Measurements from ENCODE around the gene CROCC2. TPM values are rescaled to one million over a fixed set of nuclear protein-coding genes. Genes with fewer than 3 reads are reported as not detected.

CROCC2 gene
- polyA plus RNA-seq, 1 experiment: not detected

DNA sequence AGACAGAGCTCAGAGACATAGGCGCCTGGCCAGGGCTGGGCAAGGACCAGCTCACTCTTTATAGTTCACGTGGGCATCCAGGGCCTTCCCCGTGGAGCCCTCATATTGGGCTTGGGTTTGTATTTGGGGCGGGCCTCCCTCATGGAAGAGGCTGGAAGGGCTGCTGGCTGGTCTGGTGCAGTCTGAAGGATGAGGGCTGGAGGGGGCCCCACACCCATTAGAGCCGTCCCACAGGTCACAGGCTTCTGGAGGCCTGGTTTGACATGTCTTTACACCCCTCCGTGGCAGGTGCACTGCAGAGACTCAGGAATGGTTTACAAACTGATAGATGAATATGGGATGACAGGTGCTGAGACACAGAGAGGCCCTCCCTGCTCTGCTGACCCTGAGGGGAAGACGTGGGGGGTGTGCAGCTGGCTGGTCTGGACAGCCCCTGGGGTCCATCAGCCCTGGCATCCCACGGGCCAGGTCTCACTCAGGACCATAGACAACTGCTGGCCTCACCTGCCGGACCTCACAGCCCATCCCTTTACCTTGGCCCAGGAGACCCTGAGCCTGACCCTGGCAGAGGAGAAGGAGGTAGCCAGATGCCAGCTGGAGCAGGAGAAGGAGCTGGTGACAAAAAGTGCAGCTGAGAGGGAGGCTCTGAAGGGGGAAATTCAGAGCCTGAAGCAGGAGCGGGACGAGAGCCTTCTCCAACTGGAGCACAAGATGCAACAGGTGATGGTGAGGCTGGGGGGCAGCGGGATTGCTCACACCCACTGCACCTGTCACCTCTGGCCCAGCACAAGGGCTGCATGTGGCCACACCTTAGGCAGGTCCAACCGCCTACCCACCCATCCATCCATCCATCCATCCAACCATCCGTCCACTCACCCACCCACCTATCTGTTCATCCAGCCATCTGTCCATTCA, 43.9 kb downstream of the CROCC2 start:
- TF ChIP-seq, protein P1, sequence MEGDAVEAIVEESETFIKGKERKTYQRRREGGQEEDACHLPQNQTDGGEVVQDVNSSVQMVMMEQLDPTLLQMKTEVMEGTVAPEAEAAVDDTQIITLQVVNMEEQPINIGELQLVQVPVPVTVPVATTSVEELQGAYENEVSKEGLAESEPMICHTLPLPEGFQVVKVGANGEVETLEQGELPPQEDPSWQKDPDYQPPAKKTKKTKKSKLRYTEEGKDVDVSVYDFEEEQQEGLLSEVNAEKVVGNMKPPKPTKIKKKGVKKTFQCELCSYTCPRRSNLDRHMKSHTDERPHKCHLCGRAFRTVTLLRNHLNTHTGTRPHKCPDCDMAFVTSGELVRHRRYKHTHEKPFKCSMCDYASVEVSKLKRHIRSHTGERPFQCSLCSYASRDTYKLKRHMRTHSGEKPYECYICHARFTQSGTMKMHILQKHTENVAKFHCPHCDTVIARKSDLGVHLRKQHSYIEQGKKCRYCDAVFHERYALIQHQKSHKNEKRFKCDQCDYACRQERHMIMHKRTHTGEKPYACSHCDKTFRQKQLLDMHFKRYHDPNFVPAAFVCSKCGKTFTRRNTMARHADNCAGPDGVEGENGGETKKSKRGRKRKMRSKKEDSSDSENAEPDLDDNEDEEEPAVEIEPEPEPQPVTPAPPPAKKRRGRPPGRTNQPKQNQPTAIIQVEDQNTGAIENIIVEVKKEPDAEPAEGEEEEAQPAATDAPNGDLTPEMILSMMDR (IDR thresholded peaks at IDR 0.05; ENCODE audit: insufficient read depth, low read depth, low read length): no peak
- CTCF ChIA-PET: no interaction called here

DNA sequence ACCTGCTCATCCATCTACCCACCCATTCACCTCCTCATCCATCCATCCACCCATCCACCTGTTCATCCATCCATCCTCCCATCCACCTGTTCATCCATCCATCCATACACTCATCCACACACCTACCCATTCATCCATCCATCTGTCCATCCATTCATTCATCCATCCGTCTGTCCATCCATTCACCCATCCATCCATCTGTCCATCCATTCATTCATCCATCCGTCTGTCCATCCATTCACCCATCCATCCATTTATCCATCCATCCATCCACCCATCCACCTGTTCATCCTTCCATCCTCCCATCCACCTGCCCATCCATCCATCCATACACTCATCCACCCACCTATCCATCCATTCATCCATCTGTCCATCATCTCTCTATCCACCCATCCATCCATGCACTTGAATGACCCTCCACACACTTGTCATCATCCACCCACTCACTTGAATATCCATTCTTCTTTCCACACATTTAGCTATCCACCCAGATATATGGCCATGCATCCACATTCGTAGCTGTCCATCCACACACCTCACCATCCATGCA, 45.0 kb downstream of the CROCC2 start:
- Histone ChIP-seq H3K27me3 (ENCODE audit: control insufficient read depth, insufficient read depth, low read length) (peaks cover 7% of the 10 kb centered on the region; the same call in 1 of the 2 replicates), H3K4me3 (ENCODE audit: low read depth, low read length) (no peak overlapping the region), H3K36me3 (ENCODE audit: control insufficient read depth, insufficient read depth, low read length) (no peaks in the 10 kb centered on the region)
- no peak for DNase-seq (ENCODE audit: low read depth)
- POLR2A ChIA-PET: no interaction called here
- CTCF ChIA-PET: no interaction called here
- TF ChIP-seq, protein P1 (IDR thresholded peaks at IDR 0.05; ENCODE audit: insufficient read depth, low read depth, low read length): no peak

More for the DNA sequence above, 43.9 kb downstream of the CROCC2 start:
- no peaks in the 10 kb centered on the region for H3K36me3 ChIP-seq (ENCODE audit: control insufficient read depth, insufficient read depth, low read length)
- POLR2A ChIA-PET: no interaction called here
- DNase-seq (ENCODE audit: low read depth): no peak
- H3K4me3 ChIP-seq (ENCODE audit: low read depth, low read length): no peak overlapping the region
- H3K27me3 ChIP-seq (ENCODE audit: control insufficient read depth, insufficient read depth, low read length): peaks cover 4% of the 10 kb centered on the region; the same call in 1 of the 2 replicates

DNA sequence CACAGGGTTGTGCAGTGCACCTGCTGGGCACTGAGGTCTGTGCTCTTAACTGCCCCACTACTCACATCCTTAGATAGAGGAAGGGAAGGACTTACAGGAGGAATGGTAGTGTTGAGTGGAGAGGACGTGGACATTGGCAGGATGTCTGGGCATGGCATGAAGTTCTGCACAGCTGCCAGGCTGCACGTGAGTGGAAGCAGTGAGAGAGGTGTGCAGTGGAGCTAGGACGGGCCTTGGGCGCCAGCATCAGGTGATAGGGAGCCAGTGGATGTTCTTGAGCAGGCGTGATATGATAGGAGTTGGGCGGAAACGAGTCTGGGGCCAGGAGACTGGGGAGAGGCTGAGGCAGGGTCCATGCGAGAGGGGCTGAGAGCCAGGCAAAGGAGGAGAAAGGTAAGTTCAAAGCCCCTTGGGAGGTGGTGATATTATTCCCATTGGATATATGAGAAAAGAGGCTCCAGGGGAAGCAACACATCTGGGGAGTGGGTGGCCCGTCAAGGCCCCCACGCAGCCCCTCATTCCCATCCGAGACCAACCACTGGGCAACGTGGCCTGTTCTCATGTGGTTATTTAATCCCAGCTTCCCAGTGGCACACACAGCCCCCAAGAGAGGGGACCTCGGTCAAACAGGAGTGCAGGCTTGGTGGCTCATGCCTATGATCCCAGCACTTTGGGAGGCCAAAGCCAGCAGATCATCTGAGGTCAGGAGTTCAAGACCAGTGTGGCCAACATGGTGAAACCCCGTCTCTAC, 46.5 kb downstream of the CROCC2 start:
- CTCF ChIA-PET: no interaction called here

DNA sequence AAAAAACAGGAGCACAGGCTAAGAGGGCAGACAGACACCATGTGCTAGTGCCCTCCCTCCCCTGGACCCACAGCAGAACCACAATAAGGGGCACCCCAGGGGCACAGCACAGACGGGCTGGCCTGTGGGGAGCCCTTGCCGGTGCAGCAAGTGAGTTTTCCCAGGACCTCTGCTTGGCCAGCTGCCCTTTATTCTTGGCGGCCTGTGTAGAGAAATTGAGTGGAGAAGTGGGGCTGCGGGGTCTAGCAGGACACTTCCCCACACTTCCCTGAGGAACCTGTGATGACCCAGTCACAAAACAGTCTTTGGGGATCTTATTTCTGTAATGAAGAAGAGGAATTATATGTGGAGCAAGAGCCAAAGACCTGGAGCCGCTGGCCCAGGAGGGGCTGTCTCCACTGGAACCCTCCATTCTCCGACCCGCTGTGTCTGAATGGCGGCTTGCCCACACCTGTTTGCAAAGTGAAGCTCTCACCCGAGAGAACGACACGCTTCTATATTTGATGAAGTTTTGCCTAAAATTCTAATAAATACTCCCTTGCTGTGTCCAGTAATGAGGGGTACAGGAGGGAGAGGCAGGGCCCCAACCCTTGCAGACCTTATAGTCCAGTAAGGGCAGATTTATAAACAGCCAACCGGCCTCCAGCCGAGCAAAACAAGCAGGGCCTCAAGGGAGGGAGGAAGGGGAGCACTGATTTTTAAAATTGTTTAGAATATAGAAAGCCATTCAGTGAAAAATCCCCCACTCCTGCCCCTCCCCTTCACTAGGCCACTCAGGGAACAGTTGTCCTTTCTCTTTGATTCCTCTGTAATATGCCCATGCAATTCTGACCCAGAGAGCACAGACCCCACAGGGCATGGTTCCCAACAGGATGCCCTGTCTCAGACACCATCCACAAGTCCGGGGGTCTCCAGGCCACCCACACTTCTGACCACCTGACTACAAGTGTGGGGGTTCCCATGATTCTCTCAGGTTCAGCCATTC, 47.6 kb downstream of the CROCC2 start:
- TF ChIP-seq, protein P1 (IDR thresholded peaks at IDR 0.05; ENCODE audit: insufficient read depth, low read depth, low read length): no peak
- ChIA-PET POLR2A (no interaction called here), CTCF (no interaction called here)

More for the DNA sequence above, 46.5 kb downstream of the CROCC2 start:
- no peak for DNase-seq (ENCODE audit: low read depth)
- TF ChIP-seq, protein P1 (IDR thresholded peaks at IDR 0.05; ENCODE audit: insufficient read depth, low read depth, low read length): no peak
- H3K36me3 ChIP-seq (ENCODE audit: control insufficient read depth, insufficient read depth, low read length): no peaks in the 10 kb centered on the region
- POLR2A ChIA-PET: no interaction called here
- H3K4me3 ChIP-seq (ENCODE audit: low read depth, low read length): no peak overlapping the region
- H3K27me3 ChIP-seq (ENCODE audit: control insufficient read depth, insufficient read depth, low read length): peaks cover 7% of the 10 kb centered on the region; the same call in 1 of the 2 replicates

More for the DNA sequence above, 47.6 kb downstream of the CROCC2 start:
- peaks cover 7% of the 10 kb centered on the region; the same call in 1 of the 2 replicates for H3K27me3 ChIP-seq (ENCODE audit: control insufficient read depth, insufficient read depth, low read length)
- no peak for DNase-seq (ENCODE audit: low read depth)
- H3K4me3 ChIP-seq (ENCODE audit: low read depth, low read length): no peak overlapping the region
- no peaks in the 10 kb centered on the region for H3K36me3 ChIP-seq (ENCODE audit: control insufficient read depth, insufficient read depth, low read length)
